Bronchial epithelial cell (primary cell): ENCODE results near the gene PRKAG2. TPM values are rescaled to one million over a fixed set of nuclear protein-coding genes. Genes with fewer than 3 reads are reported as not detected.
"Not testable (repeated sequence)": the region's sequence is repeated elsewhere in the genome, so short reads cannot be mapped to it uniquely, and the experiment has no call there.

Experiments used
- DNase-seq: peaks from one replicate; pipeline ENCODE4 v3.0.0-alpha.2; 2010; ENCODE audit warnings: low read depth
- FAIRE-seq: peaks from 2 replicates; lab custom pipeline; 2011; peaks lifted over from hg19 to GRCh38; lab: Jason Lieb, UNC
- H3K27me3 ChIP-seq: 2 replicates; pipeline ENCODE4 v1.5.1; 2011; ENCODE audit warnings: low read length; ENCODE audit not compliant: control insufficient read depth, insufficient read depth
- H3K36me3 ChIP-seq: 2 replicates; pipeline ENCODE4 v1.5.1; 2011; ENCODE audit warnings: low read length; ENCODE audit not compliant: control insufficient read depth, insufficient read depth
- H3K4me3 ChIP-seq: 2 replicates; pipeline ENCODE4 v1.5.1; 2011; ENCODE audit warnings: mild to moderate bottlenecking, low read depth, low read length, control low read depth
- total RNA-seq: library from RNA; depleted of rRNA; stranded (reverse); fragments of >200 nt; gene quantifications from 2 replicates; pipeline ENCODE4 v1.2.1, GENCODE V29; 2014
- TF ChIP-seq, protein P1 (sequence below): IDR thresholded peaks from 2 replicates; pipeline ENCODE4 v1.5.1; 2011; ENCODE audit warnings: mild to moderate bottlenecking, moderate library complexity, low read length, control low read depth, inconsistent platforms; ENCODE audit not compliant: insufficient read depth, severe bottlenecking

Gene PRKAG2
- total RNA-seq, 1 donor from 2014 or later, result 24.5 TPM

- Histone ChIP-seq H3K27me3 (no peaks in the 10 kb centered on the region), H3K36me3 (no peaks in the 10 kb centered on the region), H3K4me3 (no peak overlapping the region)
- DNase-seq, result no peak
- FAIRE-seq, result no peak
- TF ChIP-seq, protein P1, sequence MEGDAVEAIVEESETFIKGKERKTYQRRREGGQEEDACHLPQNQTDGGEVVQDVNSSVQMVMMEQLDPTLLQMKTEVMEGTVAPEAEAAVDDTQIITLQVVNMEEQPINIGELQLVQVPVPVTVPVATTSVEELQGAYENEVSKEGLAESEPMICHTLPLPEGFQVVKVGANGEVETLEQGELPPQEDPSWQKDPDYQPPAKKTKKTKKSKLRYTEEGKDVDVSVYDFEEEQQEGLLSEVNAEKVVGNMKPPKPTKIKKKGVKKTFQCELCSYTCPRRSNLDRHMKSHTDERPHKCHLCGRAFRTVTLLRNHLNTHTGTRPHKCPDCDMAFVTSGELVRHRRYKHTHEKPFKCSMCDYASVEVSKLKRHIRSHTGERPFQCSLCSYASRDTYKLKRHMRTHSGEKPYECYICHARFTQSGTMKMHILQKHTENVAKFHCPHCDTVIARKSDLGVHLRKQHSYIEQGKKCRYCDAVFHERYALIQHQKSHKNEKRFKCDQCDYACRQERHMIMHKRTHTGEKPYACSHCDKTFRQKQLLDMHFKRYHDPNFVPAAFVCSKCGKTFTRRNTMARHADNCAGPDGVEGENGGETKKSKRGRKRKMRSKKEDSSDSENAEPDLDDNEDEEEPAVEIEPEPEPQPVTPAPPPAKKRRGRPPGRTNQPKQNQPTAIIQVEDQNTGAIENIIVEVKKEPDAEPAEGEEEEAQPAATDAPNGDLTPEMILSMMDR, result no peak
Observed at GRCh38 chr7:151752816-151753595, 123.9 kb downstream of the PRKAG2 start.

- Histone ChIP-seq H3K4me3 (no peak overlapping the region), H3K36me3 (no peaks in the 10 kb centered on the region), H3K27me3 (no peaks in the 10 kb centered on the region)
- DNase-seq (no peak), FAIRE-seq (no peak)
- TF ChIP-seq, protein P1, result no peak
Observed at GRCh38 chr7:151752037-151752436, 124.9 kb downstream of the PRKAG2 start.

DNA sequence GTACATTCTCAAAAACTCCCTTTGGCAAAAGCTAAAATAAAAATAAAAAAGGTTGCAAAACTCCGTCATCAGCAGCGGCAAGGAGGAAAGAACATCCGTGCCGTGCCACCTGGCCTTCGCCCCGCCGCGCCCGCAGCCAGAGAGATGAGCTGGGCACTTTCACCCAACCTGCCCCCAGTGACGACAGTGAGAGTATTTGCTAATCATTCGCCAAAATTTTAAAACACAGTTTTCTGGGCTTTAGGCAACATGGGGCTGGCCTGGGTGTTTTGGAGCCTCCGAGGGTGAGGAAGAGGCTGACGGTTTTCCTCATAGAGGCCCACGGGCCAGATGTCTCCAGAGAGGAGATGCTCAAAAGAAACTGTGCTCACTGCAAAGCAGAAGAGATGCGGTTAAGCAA is 128.2 kb downstream of the PRKAG2 start:
- TF ChIP-seq, protein P1, result no peak
- no peak for DNase-seq
- FAIRE-seq, result no peak
- H3K36me3 ChIP-seq, result no peaks in the 10 kb centered on the region
- no peak overlapping the region for H3K4me3 ChIP-seq
- peaks cover 2% of the 10 kb centered on the region for H3K27me3 ChIP-seq

- FAIRE-seq, H3K4me3 ChIP-seq, H3K27me3 ChIP-seq, H3K36me3 ChIP-seq: not testable (repeated sequence)
- DNase-seq, result peak; percentile 15
Observed at GRCh38 chr7:151748021-151748420, 128.9 kb downstream of the PRKAG2 start.

DNA sequence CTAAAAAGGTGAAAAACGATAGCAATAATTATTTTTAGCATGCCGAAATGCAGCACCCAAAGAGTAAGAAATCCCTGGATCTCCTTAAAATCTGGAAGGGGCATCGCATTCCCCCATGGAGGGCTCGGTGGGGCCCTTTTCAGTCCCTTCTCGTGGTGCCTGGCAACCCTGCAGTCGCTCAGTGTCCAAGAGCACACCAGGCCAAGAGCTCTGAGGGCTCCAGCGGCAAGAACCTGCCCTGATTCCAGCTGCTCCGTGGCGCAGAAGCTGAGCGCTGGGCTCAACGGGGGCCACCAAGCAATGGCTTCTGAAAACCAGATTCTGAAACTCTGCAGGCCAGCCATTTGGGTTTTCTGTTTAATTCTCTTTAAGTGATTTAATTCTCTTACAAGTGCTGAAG is 131.2 kb downstream of the PRKAG2 start:
- no peak overlapping the region for H3K4me3 ChIP-seq
- peaks cover 4% of the 10 kb centered on the region for H3K27me3 ChIP-seq
- no peak for FAIRE-seq
- no peaks in the 10 kb centered on the region for H3K36me3 ChIP-seq
- TF ChIP-seq, protein P1, result no peak
- no peak for DNase-seq

- TF ChIP-seq, protein P1, result peak; percentile 64
- DNase-seq, result peak; percentile 84
- Histone ChIP-seq H3K27me3 (peaks cover 4% of the 10 kb centered on the region), H3K36me3 (no peaks in the 10 kb centered on the region), H3K4me3 (no peak overlapping the region)
- no peak for FAIRE-seq
Observed at GRCh38 chr7:151744656-151745638, 132.0 kb downstream of the PRKAG2 start.
